Omental fat pad (tissue), 4 donors: ENCODE data around the gene ODAD4. TPM values are rescaled to one million over a fixed set of nuclear protein-coding genes. Genes with fewer than 3 reads are reported as not detected.
A peak's percentile ranks its signal among the peaks of the same experiment; 100 is the strongest.

Experiments
- ATAC-seq: fragments of 150-250 bp; one replicate; pipeline ENCODE4 v1.9.1; 2016; ENCODE audit warnings: mild to moderate bottlenecking, moderate library complexity; ENCODE audit not compliant: low FRiP score
- DNase-seq: peaks from one replicate; pipeline ENCODE4 v3.0.0-alpha.2; 2019; ENCODE audit warnings: low spot score
- total RNA-seq, 4 donors: library from RNA; depleted of rRNA; stranded (reverse); fragments of >200 nt; gene quantifications; one replicate each; pipeline ENCODE4 v1.1.0, GENCODE V29; 2016
- TF ChIP-seq, protein P1 (sequence below), 3 donors: fragments of 450-650 bp; IDR thresholded peaks; one replicate each; pipeline ENCODE4 v1.5.1; 2016 to 2017; ENCODE audit warnings: antibody characterized with exemption in 3 of 3, mild to moderate bottlenecking in 3 of 3, moderate library complexity in 2 of 3

ODAD4 gene, protein sequence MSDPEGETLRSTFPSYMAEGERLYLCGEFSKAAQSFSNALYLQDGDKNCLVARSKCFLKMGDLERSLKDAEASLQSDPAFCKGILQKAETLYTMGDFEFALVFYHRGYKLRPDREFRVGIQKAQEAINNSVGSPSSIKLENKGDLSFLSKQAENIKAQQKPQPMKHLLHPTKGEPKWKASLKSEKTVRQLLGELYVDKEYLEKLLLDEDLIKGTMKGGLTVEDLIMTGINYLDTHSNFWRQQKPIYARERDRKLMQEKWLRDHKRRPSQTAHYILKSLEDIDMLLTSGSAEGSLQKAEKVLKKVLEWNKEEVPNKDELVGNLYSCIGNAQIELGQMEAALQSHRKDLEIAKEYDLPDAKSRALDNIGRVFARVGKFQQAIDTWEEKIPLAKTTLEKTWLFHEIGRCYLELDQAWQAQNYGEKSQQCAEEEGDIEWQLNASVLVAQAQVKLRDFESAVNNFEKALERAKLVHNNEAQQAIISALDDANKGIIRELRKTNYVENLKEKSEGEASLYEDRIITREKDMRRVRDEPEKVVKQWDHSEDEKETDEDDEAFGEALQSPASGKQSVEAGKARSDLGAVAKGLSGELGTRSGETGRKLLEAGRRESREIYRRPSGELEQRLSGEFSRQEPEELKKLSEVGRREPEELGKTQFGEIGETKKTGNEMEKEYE
- under 1 TPM; 0.19 to 0.96 (median 0.49) TPM for total RNA-seq

DNA sequence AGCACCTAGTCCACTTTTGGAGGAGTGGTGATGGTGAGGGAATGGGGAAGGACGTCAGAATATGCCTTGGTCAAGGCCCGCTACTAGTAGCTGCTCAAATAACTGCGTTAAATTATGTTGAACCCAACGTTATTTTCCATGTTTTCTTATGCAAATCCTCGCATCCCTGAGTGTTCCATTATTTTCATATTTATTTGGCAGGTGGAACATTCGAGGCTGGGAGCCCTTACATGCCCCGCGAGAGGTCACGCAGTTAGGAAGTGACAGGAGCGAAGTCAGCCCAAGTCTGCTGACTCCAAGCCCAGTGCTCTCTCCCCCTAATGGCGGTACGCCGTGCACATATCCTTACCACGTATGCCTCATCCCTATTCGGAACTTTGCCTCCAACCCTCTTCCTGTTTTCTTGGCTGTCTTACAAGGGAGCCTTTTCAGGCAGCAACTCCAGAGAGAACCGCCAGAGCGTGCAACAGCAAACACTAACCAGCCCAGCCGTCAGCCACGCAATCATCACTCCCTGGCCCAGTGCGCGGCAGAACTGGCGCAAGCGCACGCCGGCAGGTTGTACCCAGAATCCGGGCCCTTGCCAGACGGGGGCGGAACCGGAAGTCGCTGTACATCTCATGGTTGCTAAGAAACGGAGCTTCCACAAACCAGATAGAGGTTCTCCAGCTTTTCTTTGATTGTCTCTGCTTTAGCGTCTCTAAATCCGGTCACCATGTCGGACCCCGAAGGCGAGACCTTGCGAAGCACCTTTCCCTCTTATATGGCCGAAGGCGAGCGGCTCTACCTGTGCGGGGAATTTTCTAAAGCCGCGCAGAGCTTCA, at the start of gene ODAD4:
Gene ODAD4, plus strand, starts transcription at position 609 of the 824 bp plus-strand sequence. Its CDS starts 107 bp downstream, at position 716.
- TF ChIP-seq, protein P1, sequence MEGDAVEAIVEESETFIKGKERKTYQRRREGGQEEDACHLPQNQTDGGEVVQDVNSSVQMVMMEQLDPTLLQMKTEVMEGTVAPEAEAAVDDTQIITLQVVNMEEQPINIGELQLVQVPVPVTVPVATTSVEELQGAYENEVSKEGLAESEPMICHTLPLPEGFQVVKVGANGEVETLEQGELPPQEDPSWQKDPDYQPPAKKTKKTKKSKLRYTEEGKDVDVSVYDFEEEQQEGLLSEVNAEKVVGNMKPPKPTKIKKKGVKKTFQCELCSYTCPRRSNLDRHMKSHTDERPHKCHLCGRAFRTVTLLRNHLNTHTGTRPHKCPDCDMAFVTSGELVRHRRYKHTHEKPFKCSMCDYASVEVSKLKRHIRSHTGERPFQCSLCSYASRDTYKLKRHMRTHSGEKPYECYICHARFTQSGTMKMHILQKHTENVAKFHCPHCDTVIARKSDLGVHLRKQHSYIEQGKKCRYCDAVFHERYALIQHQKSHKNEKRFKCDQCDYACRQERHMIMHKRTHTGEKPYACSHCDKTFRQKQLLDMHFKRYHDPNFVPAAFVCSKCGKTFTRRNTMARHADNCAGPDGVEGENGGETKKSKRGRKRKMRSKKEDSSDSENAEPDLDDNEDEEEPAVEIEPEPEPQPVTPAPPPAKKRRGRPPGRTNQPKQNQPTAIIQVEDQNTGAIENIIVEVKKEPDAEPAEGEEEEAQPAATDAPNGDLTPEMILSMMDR (IDR thresholded peaks at IDR 0.05), result no peak
- peak; percentile 89 for DNase-seq
- ATAC-seq, result peak; percentile 99

DNA sequence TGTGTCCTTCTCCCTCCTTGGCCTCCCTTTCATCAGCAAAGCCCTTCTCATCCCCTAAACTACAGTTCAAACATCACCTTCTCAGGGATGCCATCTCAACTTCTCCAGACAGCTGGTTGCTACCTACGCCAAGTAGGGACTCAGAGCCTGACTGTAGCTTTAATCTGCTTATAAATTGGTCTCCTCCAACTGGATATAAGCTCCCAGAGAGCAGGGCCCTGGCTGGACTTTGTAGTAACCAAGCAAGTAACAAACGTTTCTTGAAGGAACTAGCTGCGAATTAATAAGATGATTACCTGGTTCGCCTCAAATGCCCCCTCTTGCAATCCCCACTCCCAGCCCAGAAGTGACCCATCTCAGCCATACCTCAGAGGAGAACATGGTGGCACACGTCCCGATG, 47.7 kb upstream of the ODAD4 start:
- TF ChIP-seq, protein P1 (IDR thresholded peaks at IDR 0.05), result no peak
- no peak for ATAC-seq
- no peak for DNase-seq

DNA sequence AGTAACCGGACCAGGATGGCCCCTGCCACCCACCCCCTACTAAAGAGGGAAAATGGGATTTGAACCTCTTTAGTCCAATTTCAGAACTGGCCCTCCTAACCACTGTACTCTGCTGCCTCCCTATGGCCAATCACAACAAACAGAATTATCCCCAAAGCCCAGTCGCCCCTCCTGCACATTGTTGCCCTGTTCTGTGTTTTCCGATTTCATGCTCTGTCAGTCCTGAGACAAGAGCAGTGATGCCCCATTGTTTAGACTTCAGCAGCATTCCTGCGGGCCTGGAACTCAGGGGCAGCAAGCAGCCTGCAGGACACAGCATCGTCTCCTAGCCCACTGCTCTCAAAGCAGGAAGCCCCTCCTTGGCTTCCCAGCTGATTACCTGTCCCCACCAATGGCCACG, 44.7 kb upstream of the ODAD4 start:
- ATAC-seq, result no peak
- TF ChIP-seq, protein P1 (IDR thresholded peaks at IDR 0.05), result no peak

DNA sequence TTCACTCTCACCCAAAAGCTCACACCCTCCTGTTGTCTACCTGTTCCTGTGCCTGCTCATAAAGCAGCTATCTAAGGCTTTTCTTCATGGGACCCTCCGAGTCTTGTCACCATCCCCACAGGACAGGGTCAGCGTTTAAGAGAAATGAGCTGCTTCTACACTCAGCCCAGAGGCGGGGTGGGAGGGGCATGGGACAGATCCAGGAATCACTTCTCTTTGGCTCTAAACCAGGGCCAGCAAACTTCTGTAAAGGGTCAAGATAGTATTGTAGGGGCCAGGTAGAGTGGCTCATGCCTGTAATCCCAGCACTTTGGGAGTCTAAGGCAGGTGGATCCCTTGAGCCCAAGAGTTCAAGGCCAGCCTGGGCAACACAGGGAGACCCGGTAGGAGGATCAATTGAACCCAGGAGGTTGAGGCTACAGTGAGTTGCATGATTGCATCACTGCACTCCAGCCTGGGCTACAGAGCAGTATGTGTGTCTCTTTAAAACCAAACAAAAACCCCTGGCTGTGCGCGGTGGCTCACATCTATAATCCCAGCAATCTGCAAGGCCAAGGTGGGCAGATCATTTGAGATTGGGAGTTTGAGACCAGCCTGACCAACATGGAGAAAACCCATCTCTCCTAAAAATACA, 42.0 kb upstream of the ODAD4 start:
- TF ChIP-seq, protein P1 (IDR thresholded peaks at IDR 0.05), result no peak
- DNase-seq (no peak), ATAC-seq (no peak)

More for the DNA sequence above, 44.7 kb upstream of the ODAD4 start:
- no peak for DNase-seq

DNA sequence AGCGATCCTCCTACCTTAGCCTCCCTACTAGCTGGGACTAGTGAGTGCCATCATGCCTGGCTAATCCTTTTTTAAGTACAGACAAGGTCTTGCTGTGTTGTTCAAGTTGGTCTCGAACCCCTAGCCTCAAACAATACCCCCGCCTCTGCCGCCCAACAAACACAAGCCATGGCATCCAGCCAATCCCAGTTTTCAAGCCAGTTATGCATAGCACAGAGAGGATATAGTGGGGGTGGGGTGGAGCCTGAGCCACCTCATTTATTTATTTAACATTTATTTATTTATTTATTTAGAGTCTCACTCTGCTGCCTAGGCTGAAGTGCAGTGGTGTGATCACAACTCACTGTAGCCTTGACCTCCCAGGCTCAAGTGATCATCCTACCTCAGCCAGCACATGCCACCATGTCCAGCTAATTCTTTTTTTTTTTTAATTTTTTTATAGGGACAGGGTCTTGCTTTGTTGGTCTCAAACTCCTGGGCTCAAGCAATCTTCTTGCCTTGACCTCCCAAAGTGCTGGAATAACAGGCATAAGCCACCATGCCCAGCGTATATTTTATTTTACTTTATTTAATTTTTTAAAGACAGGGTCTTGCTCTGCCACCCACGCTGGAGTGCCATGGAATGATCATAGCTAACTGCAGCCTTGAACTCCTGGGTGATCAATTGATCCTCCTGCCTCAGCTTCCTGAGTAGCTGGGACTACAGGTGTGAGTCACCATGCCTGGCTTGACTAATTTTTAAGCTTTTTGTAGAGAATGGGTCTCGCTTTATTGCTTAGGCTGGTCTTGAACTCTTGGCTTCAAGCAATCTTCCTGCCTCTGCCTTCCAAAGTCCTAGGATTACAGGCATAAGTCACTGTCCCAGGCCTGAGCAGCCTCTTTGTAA, 39.0 kb upstream of the ODAD4 start:
- ATAC-seq, result no peak
- no peak for DNase-seq
- TF ChIP-seq, protein P1 (IDR thresholded peaks at IDR 0.05), result no peak

DNA sequence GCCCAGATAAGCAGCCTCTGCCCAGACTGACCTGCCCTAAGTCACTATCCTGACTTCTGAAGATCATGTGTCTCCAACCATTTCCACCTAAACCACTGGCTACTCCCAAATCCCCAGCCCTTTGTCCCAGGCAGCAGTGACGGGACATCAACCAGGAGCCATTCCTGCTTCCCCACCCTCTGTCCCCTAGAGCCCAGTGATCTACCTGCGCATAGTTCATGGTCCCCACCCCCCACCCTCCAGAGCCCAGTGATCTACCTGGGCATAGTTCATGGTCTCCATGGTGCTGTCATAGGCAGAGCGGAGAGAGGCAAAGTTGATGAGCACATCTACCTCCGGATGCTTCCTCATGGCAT, 38.4 kb upstream of the ODAD4 start:
- DNase-seq (no peak), ATAC-seq (no peak)
- TF ChIP-seq, protein P1 (IDR thresholded peaks at IDR 0.05), result no peak
